GM12872 (cell line): ENCODE measurements around the gene HSPG2.

Experiments
- TF ChIP-seq, protein P1 (sequence below): IDR thresholded peaks from 3 replicates; pipeline ENCODE4 v1.5.1; 2011; ENCODE audit warnings: low read depth, mild to moderate bottlenecking, low read length, moderate library complexity; ENCODE audit not compliant: insufficient read depth

The HSPG2 gene

DNA sequence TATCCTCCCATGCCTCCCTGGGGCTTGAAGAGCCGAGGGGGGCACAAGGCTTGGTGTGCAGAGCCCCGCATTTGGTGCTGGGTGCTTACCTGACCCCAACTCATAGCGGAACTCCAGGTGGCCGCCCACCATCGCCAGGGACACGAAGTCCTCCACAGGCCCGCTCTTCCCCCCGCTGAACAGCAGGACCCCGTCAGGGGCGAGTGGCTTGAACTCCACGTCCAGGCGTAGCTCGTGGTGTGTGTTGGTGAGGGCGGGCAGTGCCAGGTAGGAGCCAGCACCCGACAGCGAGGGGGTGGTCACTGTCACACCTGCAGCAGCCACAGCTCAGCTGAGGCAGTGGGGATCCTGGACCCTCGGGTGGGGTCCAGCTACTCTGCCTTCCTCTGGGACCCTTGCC lies 107.8 kb downstream of the HSPG2 start:
- TF ChIP-seq, protein P1, sequence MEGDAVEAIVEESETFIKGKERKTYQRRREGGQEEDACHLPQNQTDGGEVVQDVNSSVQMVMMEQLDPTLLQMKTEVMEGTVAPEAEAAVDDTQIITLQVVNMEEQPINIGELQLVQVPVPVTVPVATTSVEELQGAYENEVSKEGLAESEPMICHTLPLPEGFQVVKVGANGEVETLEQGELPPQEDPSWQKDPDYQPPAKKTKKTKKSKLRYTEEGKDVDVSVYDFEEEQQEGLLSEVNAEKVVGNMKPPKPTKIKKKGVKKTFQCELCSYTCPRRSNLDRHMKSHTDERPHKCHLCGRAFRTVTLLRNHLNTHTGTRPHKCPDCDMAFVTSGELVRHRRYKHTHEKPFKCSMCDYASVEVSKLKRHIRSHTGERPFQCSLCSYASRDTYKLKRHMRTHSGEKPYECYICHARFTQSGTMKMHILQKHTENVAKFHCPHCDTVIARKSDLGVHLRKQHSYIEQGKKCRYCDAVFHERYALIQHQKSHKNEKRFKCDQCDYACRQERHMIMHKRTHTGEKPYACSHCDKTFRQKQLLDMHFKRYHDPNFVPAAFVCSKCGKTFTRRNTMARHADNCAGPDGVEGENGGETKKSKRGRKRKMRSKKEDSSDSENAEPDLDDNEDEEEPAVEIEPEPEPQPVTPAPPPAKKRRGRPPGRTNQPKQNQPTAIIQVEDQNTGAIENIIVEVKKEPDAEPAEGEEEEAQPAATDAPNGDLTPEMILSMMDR: no peak

DNA sequence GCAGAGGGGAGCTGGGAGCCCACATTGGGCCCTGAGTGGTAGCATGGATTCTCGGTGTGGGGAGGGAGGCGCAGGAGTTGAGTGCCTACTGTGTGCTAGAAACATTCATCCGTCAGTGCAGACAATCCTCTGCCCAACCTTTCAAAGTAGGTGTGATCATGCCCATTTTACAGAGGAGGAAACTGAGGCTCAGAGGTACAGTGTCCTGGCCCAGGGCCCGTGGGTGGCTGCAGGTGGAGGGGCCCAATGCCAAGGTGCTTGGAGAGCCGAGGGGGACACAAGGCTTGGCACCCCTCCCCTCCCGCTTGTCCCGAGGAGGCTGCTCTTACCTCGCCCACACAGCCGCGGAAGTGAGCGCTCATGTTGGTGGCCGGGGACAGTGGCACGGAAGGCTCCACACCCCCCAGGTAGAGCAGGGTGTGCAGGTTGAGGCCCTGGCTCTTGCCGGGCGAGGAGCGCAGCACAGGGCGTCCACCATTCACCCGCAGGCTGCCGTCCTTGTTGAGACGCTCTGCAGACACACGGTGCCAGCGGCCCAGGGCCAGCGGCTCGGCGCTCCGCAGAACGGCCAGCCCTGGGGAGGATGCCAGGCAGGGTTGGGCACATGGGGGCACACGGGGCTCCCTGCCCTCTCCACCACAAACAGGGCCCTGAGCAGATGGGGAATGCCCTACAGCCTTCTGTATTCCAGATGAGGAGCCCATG lies 108.5 kb downstream of the HSPG2 start:
- TF ChIP-seq, protein P1: no peak

DNA sequence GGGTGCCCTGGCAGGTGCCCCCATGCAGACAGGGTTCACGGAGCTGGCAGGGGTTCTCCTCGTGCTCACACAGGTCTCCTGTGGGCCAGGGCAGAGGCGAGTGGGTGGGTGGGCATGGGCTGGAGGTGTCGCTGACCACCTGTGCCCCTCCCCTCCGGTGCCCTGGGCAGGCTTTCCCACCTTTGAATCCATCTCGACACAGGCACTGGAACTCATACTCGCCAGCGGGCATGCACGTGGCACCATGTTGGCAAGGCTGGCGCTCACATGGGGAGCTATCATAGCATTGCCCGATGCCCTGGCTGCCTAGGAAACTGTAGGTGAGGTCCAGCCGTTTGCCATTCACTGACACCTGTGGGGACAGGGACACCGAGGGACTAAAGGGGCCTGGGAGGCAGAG lies 109.0 kb downstream of the HSPG2 start:
- TF ChIP-seq, protein P1: no peak

DNA sequence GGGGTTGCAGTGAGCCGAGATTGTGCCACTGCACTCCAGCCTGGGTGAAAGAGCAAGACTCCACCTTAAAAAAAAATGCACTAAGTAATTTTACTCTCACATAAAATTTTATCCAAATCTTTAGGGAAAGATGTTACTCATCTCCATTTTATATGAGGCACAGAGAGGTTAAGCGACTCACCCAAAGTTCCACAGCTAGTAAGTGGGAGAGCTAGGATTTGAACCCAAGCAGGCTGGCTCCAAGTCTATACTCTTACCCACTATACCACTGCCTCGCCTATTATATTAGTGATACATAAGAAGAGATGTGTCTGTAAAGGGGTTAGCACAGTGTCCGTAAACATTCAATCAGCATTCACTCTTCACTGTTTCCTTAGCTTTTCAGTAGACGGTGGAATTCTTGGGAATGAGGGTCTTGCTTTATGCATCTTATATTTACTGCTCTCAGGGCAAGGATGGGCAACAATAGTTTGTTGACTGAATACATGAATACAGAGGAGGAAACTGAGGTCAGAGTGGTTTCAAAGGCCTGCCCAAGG lies 109.9 kb downstream of the HSPG2 start:
- TF ChIP-seq, protein P1: no peak

- TF ChIP-seq, protein P1: no peak
Measured at GRCh38 chr1:21825393-21825792, 111.7 kb downstream of the HSPG2 start.

DNA sequence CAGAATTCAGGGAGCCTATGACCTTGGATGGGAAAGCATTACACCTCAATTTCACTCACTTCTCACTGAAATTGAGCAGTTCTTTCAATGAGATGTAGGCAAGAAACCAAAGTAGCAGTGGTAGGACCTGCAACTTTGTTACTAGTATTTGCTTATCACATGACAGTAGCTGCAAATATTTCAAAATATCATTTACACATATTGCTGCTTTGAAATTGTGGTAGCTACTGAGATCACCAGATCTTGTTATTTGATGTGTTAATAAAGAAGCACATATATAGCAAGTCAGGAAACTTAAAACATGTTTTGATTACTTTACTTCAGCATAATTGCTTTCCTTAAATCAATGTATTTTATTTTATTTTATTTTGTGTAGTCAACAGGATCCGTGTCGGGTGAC lies 112.2 kb downstream of the HSPG2 start:
- TF ChIP-seq, protein P1: no peak

- TF ChIP-seq, protein P1: no peak
Measured at GRCh38 chr1:21823980-21824702, 113.0 kb downstream of the HSPG2 start.
